ENCODE data around the gene KRT16.

KRT16 gene

GRCh38 chr17:41653421-41653820 lies 40.9 kb upstream of the KRT16 start:
- Histone ChIP-seq H3K4me1 (ENCODE audit: control insufficient read depth, low read length) (peaks cover 8% of the 10 kb centered on the region), H3K27ac (ENCODE audit: low read depth, low read length) (no peak overlapping the region), H3K4me3 (ENCODE audit: low read length) (no peak overlapping the region), H3K27me3 (ENCODE audit: control insufficient read depth, low read length) (no peaks in the 10 kb centered on the region), H3F3A (ENCODE audit: control insufficient read depth, insufficient read depth) (0 out of 2 replicates have a peak, but pooled peaks cover under 1% of the 10 kb centered on the region), H3K4me2 (ENCODE audit: low read length) (no peak overlapping the region), H3K79me2 (ENCODE audit: control insufficient read depth, low read length) (no peaks in the 10 kb centered on the region), H3K9me3 (ENCODE audit: control insufficient read depth, insufficient read depth, low read length) (no peaks in the 10 kb centered on the region), H4K20me1 (ENCODE audit: control insufficient read depth, insufficient read depth, low read depth, low read length) (no peaks in the 10 kb centered on the region), H3K9me2 (replicated peaks; ENCODE audit: control insufficient read depth, low read length) (no peaks in the 10 kb centered on the region), H3K36me3 (ENCODE audit: control insufficient read depth, low read length) (no peaks in the 10 kb centered on the region)
- TF ChIP-seq CTCF (IDR thresholded peaks at IDR 0.05; ENCODE audit: low read depth, low read length, poor library complexity, severe bottlenecking) (no peak), EZH2phosphoT487 (IDR thresholded peaks at IDR 0.05; ENCODE audit: borderline replicate concordance, low read length) (no peak)

- H3F3A ChIP-seq (ENCODE audit: control insufficient read depth, insufficient read depth): 0 out of 2 replicates have a peak, but pooled peaks cover 2% of the 10 kb centered on the region
- no peaks in the 10 kb centered on the region for H3K9me2 ChIP-seq (replicated peaks; ENCODE audit: control insufficient read depth, low read length)
- H3K9me3 ChIP-seq (ENCODE audit: control insufficient read depth, insufficient read depth, low read length): no peaks in the 10 kb centered on the region
- no peak overlapping the region for H3K4me2 ChIP-seq (ENCODE audit: low read length)
- TF ChIP-seq CTCF (IDR thresholded peaks at IDR 0.05; ENCODE audit: low read depth, low read length, poor library complexity, severe bottlenecking): no peak
- TF ChIP-seq EZH2phosphoT487 (IDR thresholded peaks at IDR 0.05; ENCODE audit: borderline replicate concordance, low read length): no peak
- no peaks in the 10 kb centered on the region for H3K36me3 ChIP-seq (ENCODE audit: control insufficient read depth, low read length)
- no peaks in the 10 kb centered on the region for H4K20me1 ChIP-seq (ENCODE audit: control insufficient read depth, insufficient read depth, low read depth, low read length)
- no peak overlapping the region for H3K4me3 ChIP-seq (ENCODE audit: low read length)
- no peaks in the 10 kb centered on the region for H3K27me3 ChIP-seq (ENCODE audit: control insufficient read depth, low read length)
- H3K27ac ChIP-seq (ENCODE audit: low read depth, low read length): no peak overlapping the region
- peaks cover 13% of the 10 kb centered on the region for H3K4me1 ChIP-seq (ENCODE audit: control insufficient read depth, low read length)
- no peaks in the 10 kb centered on the region for H3K79me2 ChIP-seq (ENCODE audit: control insufficient read depth, low read length)
Observed at GRCh38 chr17:41652461-41652970, 39.9 kb upstream of the KRT16 start.

- Histone ChIP-seq H3K4me1 (ENCODE audit: control insufficient read depth, low read length) (peaks cover 13% of the 10 kb centered on the region), H4K20me1 (ENCODE audit: control insufficient read depth, insufficient read depth, low read depth, low read length) (no peaks in the 10 kb centered on the region), H3K9me2 (replicated peaks; ENCODE audit: control insufficient read depth, low read length) (no peaks in the 10 kb centered on the region), H3K36me3 (ENCODE audit: control insufficient read depth, low read length) (no peaks in the 10 kb centered on the region), H3K9me3 (ENCODE audit: control insufficient read depth, insufficient read depth, low read length) (no peaks in the 10 kb centered on the region), H3K4me2 (ENCODE audit: low read length) (no peak overlapping the region), H3K79me2 (ENCODE audit: control insufficient read depth, low read length) (no peaks in the 10 kb centered on the region), H3F3A (ENCODE audit: control insufficient read depth, insufficient read depth) (0 out of 2 replicates have a peak, but pooled peaks cover 2% of the 10 kb centered on the region), H3K27me3 (ENCODE audit: control insufficient read depth, low read length) (no peaks in the 10 kb centered on the region), H3K4me3 (ENCODE audit: low read length) (no peak overlapping the region), H3K27ac (ENCODE audit: low read depth, low read length) (no peak overlapping the region)
- TF ChIP-seq CTCF (IDR thresholded peaks at IDR 0.05; ENCODE audit: low read depth, low read length, poor library complexity, severe bottlenecking) (no peak), EZH2phosphoT487 (IDR thresholded peaks at IDR 0.05; ENCODE audit: borderline replicate concordance, low read length) (no peak)
Observed at GRCh38 chr17:41651625-41652460, 39.3 kb upstream of the KRT16 start.

All from DOHH2 (cell line).